Spleen (tissue), 11 donors: ENCODE data around the gene COL4A2. TPM values are rescaled to one million over a fixed set of nuclear protein-coding genes. Genes with fewer than 3 reads are reported as not detected.

Experiments
- DNase-seq: peaks from one replicate; pipeline ENCODE4 v3.0.0-alpha.2; 2020
- H3K27ac ChIP-seq, 8 donors: fragments of 200-600 bp; sonication (generic) in 7 of 8; 1 replicate in 4 of 8; 2 replicates in 4 of 8; pipeline versions ENCODE4 v1.5.0 to v1.8.0; 2016 to 2021; ENCODE audit warnings: inconsistent platforms in 4 of 8, mild to moderate bottlenecking in 4 of 8, moderate library complexity in 1 of 8
- H3K27me3 ChIP-seq, 7 donors: fragments of 200-600 bp; sonication (generic) in 6 of 7; replicated peaks in 1 of 7; 1 replicate in 4 of 7; 2 replicates in 3 of 7; pipeline versions ENCODE4 v1.5.0 to v1.8.0; 2016 to 2021; ENCODE audit warnings: inconsistent platforms in 3 of 7, mild to moderate bottlenecking in 1 of 7
- H3K36me3 ChIP-seq, 6 donors: fragments of 200-600 bp; sonication (generic) in 5 of 6; 1 replicate in 4 of 6; 2 replicates in 2 of 6; pipeline versions ENCODE4 v1.5.0 to v1.8.0; 2016 to 2021; ENCODE audit warnings: inconsistent platforms in 2 of 6
- H3K4me1 ChIP-seq, 6 donors: fragments of 200-600 bp; sonication (generic) in 5 of 6; 1 replicate in 3 of 6; 2 replicates in 3 of 6; pipeline versions ENCODE4 v1.5.0 to v1.8.0; 2016 to 2021; ENCODE audit warnings: inconsistent platforms in 3 of 6
- H3K4me3 ChIP-seq, 8 donors: fragments of 200-600 bp; sonication (generic) in 7 of 8; 1 replicate in 4 of 8; 2 replicates in 4 of 8; pipeline versions ENCODE4 v1.5.0 to v1.8.0; 2016 to 2021; ENCODE audit warnings: inconsistent platforms in 4 of 8, mild to moderate bottlenecking in 4 of 8, moderate library complexity in 2 of 8
- H3K9me3 ChIP-seq, 8 donors: fragments of 200-600 bp; sonication (generic) in 7 of 8; 1 replicate in 4 of 8; 2 replicates in 4 of 8; pipeline versions ENCODE4 v1.5.0 to v1.8.0; 2016 to 2021; ENCODE audit warnings: inconsistent platforms in 4 of 8
- POLR2A ChIP-seq, 3 donors: fragments of 450-650 bp; IDR thresholded peaks; one replicate each; pipeline ENCODE4 v1.5.1; 2017; ENCODE audit warnings: antibody characterized with exemption in 3 of 3, mild to moderate bottlenecking in 1 of 3
- POLR2AphosphoS5 ChIP-seq, 3 donors: sonication (generic); formaldehyde crosslinking; IDR thresholded peaks; one replicate each; pipeline ENCODE4 v1.5.1; 2017; ENCODE audit warnings: antibody characterized with exemption in 3 of 3
- WGBS, 5 donors: extraction: QIAGEN DNeasy Blood & Tissue Kit in 3 of 5; methylation state at CpG; one replicate each; pipeline versions ENCODE4 v1.1.5 to v1.1.7; 2013 to 2018; 5-methylcytosine and 5-hydroxymethylcytosine counted together
- intact Hi-C: fragments of 100-400 bp; cut with DNase I; formaldehyde crosslinking; loops from one replicate; pipeline ENCODE4 v1.15.0; 2023; ENCODE audit warnings: low total_unique reads
- polyA plus RNA-seq, 3 donors: library from polyadenylated mRNA; stranded (reverse); fragments of 200-250 nt; gene quantifications; one replicate each; pipeline ENCODE4 v1.2.1, GENCODE V29; 2013
- total RNA-seq, 7 donors: library from RNA; depleted of rRNA in 3 of 7; stranded (reverse); fragments of >200 nt in 3 of 7; fragmentation: NEBNext Ultra II Directional in 4 of 7; extraction: Animal tissue kit (Norgen Biotek cat#: 25700) in 4 of 7; gene quantifications; one replicate each; pipeline versions ENCODE4 v1.1.0 to v1.2.1, GENCODE V29; 2016 to 2021
- TF ChIP-seq, protein P1 (sequence below), 11 experiments: fragments of 200-600 bp in 7 of 11; fragments of 450-650 bp in 4 of 11; sonication (generic) in 4 of 11; IDR thresholded peaks in 8 of 11; conservative IDR thresholded peaks in 3 of 11; 1 replicate in 7 of 11; 2 replicates in 4 of 11; pipeline versions ENCODE4 v1.4.0 to v1.8.0; 2016 to 2021; ENCODE audit warnings: antibody characterized with exemption in 11 of 11, inconsistent platforms in 4 of 11, mild to moderate bottlenecking in 1 of 11
- donor health status: healthy with polysubstance abuse.
- donor health status: DM: no; HTN: no; CAD: no; lungs with moderate emphysema.
- donor health status: DM: no; HTN: no; CAD: no.
- donor health status: Bipolar disorder and iron deficiency.
- donor health status: healthy.
- donor health status: DM: no; HTN: no; CAD: no.
- donor health status: DM: yes; HTN: yes; CAD: no.

The COL4A2 gene
- total and polyA plus RNA-seq, 10 donors, result 52.6 to 712 (median 337) TPM

DNA sequence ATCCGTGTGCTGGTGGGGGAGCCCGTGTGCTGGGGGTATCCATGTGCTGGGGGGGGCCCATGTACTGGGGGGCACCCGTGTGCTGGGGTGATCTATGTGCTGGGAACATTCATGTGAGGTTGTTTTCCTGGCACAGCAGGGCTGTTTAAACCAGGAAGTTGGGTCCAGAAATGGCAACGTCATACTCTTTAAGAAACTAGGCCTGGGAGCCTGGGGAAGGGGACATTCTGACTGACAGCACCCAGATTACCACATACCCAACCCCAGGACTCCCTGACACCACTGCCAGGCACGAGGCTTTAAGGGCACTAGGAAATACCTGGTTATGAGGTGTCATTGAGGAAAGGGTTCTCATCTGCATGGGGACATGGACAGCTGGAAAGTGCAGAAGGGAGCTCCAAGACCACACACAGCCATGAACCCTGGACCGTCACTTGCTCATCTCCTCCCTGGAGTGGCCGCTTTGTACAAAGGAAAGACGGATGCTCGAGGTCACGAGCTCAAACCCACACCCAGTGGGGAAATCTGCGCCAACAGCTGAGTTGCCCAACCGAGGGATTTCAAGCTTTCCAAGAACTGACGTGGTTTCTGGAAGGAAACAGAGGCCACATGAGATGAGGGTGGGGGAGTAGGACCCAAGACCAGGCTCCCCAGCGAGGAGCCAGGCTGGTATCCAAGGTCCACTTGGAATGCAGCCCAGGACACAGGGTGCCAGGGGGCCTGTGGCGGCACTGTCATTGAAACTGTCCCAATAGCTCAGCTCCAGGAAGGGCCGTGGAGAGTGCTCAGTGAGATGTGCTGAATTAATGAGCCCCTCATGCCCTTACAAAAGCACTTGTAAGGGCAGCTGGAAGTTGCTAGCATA lies 213.6 kb downstream of the COL4A2 start:
- no peaks in the 10 kb centered on the region for H3K9me3 ChIP-seq
- H3K36me3 ChIP-seq, result peaks cover 0 to 35% (median 2%) of the 10 kb centered on the region in 6 donors
- peaks cover 11 to 88% (median 53%) of the 10 kb centered on the region in 6 donors for H3K4me1 ChIP-seq
- H3K27ac ChIP-seq, result peak overlapping the region; percentile 2 to 88 (median 84)
- 25 to 46% (median 29%) methylated on average over 14 to 16 of the region's 16 CpGs for WGBS, 5 donors
- peak overlapping the region in 1 of 8 donors; percentile 31 for H3K4me3 ChIP-seq
- intact Hi-C loops, result no loop called here
- no peaks in the 10 kb centered on the region for H3K27me3 ChIP-seq
- TF ChIP-seq POLR2AphosphoS5 (IDR thresholded peaks at IDR 0.05), result peak; percentile 71 to 93 (median 79)
- no peak for TF ChIP-seq POLR2A (IDR thresholded peaks at IDR 0.05)
- no peak for DNase-seq

DNA sequence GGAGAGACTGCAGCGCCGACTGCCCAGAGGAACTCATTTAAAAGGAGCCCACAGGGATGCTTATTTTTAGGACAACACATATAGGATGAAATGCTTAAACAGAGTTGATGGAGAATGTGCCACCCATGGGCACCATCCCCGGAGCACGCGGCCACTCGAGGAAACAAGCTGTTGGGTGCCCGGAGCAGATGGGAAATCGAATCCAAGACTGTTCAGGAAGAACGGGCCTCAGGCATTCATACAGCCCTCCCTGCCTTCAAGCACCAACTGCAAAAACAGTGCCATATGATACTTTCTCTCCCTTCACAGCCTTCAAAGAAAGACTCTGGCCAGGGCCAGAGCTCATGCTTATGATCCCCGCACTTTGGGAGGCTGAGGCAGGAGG lies 214.2 kb downstream of the COL4A2 start:
- Histone ChIP-seq H3K36me3 (peaks cover 0 to 35% (median 2%) of the 10 kb centered on the region in 6 donors), H3K9me3 (no peaks in the 10 kb centered on the region), H3K27me3 (no peaks in the 10 kb centered on the region), H3K4me3 (peak overlapping the region in 1 of 8 donors; percentile 31), H3K27ac (peak overlapping the region; percentile 2 to 88 (median 84)), H3K4me1 (peaks cover 15 to 94% (median 59%) of the 10 kb centered on the region in 6 donors)
- intact Hi-C loops, result no loop called here
- 66 to 82% (median 71%) methylated on average over 10 of the region's 10 CpGs for WGBS, 5 donors
- TF ChIP-seq POLR2A (IDR thresholded peaks at IDR 0.05) (no peak), POLR2AphosphoS5 (IDR thresholded peaks at IDR 0.05) (no peak)
- TF ChIP-seq, protein P1, sequence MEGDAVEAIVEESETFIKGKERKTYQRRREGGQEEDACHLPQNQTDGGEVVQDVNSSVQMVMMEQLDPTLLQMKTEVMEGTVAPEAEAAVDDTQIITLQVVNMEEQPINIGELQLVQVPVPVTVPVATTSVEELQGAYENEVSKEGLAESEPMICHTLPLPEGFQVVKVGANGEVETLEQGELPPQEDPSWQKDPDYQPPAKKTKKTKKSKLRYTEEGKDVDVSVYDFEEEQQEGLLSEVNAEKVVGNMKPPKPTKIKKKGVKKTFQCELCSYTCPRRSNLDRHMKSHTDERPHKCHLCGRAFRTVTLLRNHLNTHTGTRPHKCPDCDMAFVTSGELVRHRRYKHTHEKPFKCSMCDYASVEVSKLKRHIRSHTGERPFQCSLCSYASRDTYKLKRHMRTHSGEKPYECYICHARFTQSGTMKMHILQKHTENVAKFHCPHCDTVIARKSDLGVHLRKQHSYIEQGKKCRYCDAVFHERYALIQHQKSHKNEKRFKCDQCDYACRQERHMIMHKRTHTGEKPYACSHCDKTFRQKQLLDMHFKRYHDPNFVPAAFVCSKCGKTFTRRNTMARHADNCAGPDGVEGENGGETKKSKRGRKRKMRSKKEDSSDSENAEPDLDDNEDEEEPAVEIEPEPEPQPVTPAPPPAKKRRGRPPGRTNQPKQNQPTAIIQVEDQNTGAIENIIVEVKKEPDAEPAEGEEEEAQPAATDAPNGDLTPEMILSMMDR (IDR thresholded peaks at IDR 0.05 in 8 of 11, conservative IDR thresholded peaks at IDR 0.05 in 3 of 11), result no peak
- no peak for DNase-seq

DNA sequence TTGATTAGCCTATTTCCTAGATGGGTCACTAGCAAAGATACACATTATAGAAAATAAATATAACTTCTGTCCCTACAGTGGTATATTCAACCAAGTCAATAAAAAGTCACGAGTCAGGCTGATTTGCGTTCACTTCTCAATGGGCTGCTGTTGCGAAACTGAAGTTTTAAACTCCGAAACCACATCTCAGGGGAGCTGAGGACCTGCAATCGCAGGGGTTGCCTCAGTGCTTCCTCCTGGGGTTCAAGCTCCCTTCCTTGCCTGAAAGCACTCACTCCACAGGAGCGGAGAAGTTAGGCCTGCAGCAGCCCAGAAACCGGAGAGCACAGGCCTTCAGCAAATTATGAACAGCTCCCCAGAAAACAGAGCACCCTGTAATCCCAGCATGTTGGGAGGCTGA lies 214.9 kb downstream of the COL4A2 start:
- no peak for DNase-seq
- H3K27me3 ChIP-seq, result no peaks in the 10 kb centered on the region
- peak overlapping the region in 7 of 8 donors; percentile 77 to 88 (median 86) for H3K27ac ChIP-seq
- intact Hi-C loops, result no loop called here
- no peaks in the 10 kb centered on the region for H3K9me3 ChIP-seq
- TF ChIP-seq POLR2AphosphoS5 (IDR thresholded peaks at IDR 0.05), result peak in 2 of 3 donors; percentile 60 to 78
- TF ChIP-seq, protein P1 (IDR thresholded peaks at IDR 0.05 in 8 of 11, conservative IDR thresholded peaks at IDR 0.05 in 3 of 11), result no peak
- 45 to 76% (median 62%) methylated on average over 7 of the region's 7 CpGs for WGBS, 5 donors
- peaks cover 15 to 99% (median 64%) of the 10 kb centered on the region in 6 donors for H3K4me1 ChIP-seq
- peaks cover 0 to 35% (median 2%) of the 10 kb centered on the region in 6 donors for H3K36me3 ChIP-seq
- H3K4me3 ChIP-seq, result no peak overlapping the region

DNA sequence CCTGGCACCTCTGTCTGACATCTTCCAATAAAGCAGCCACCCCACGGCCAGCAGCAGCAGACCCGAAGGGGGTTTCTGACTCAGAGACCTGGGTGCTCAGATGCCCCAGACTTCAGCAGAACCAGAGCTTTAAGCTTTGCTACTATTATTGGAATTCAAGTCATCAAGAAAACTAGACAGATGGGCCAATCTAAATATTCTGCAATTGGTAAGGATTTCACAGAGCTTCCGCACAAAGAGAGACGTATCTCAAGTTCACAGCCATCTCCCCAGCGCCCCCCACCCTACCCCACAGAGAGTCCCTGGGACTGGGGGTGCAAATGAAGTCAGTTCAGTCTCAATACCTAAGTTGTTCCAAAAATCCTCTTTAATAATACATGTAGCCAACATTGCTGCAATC lies 215.6 kb downstream of the COL4A2 start:
- WGBS, 5 donors, result 73 to 94% (median 79%) methylated on average over 5 of the region's 5 CpGs
- no peak overlapping the region for H3K4me3 ChIP-seq
- H3K27ac ChIP-seq, result peak overlapping the region in 5 of 8 donors; percentile 82 to 88 (median 87)
- no peaks in the 10 kb centered on the region for H3K9me3 ChIP-seq
- DNase-seq, result no peak
- intact Hi-C loops, result no loop called here
- H3K27me3 ChIP-seq, result no peaks in the 10 kb centered on the region
- TF ChIP-seq POLR2A (IDR thresholded peaks at IDR 0.05) (no peak), POLR2AphosphoS5 (IDR thresholded peaks at IDR 0.05) (no peak)
- TF ChIP-seq, protein P1 (IDR thresholded peaks at IDR 0.05 in 8 of 11, conservative IDR thresholded peaks at IDR 0.05 in 3 of 11), result no peak
- H3K4me1 ChIP-seq, result peaks cover 15 to 99% (median 68%) of the 10 kb centered on the region in 6 donors
- H3K36me3 ChIP-seq, result peaks cover 0 to 35% (median 2%) of the 10 kb centered on the region in 6 donors
